AG04450 (cell line): ENCODE results near the gene TNFRSF4. TPM values are rescaled to one million over a fixed set of nuclear protein-coding genes. Genes with fewer than 3 reads are reported as not detected.

Experiments used
- CTCF ChIA-PET: fragments of 300-600, 350-600 bp; formaldehyde crosslinking; extraction: SDS; loops from one replicate; lab custom pipeline; 2022; ENCODE audit warnings: antibody characterized with exemption, inconsistent platforms; lab: Charles Lee
- POLR2A ChIA-PET: fragments of 350-600 bp; formaldehyde crosslinking; extraction: SDS; loops from one replicate; lab custom pipeline; 2021; ENCODE audit warnings: antibody characterized with exemption, inconsistent platforms; lab: Yijun Ruan, JAX
- DNase-seq: peaks from one replicate; pipeline ENCODE4 v3.0.0-alpha.2; 2011; ENCODE audit warnings: low read depth, low spot score
- H3K27ac ChIP-seq: one replicate; pipeline ENCODE4 v1.5.1; 2012; ENCODE audit warnings: low read depth, low read length, control low read depth
- H3K27me3 ChIP-seq: one replicate; pipeline ENCODE4 v1.6.0; 2012; ENCODE audit warnings: low read length; ENCODE audit not compliant: control insufficient read depth, insufficient read depth
- H3K4me3 ChIP-seq: 2 replicates; pipeline ENCODE4 v1.5.1; 2011; ENCODE audit warnings: mild to moderate bottlenecking, low read depth, low read length, control low read depth
- H3K9me3 ChIP-seq: 2 replicates; pipeline ENCODE4 v1.5.1; 2012; ENCODE audit warnings: low read length; ENCODE audit not compliant: control insufficient read depth, insufficient read depth
- CTCF ChIP-seq: IDR thresholded peaks from 2 replicates; pipeline ENCODE4 v1.5.1; 2011; ENCODE audit warnings: low read depth, low read length, control low read depth, inconsistent platforms
- polyA plus RNA-seq: library from polyadenylated mRNA; depleted of rRNA; stranded (reverse); fragments of >200 nt; gene quantifications from 2 replicates; pipeline ENCODE4 v1.2.3, GENCODE V29; 2011

Gene TNFRSF4
- polyA plus RNA-seq, 1 experiment, result 0.07 TPM

GRCh38 chr1:1165485-1165884 is 48.5 kb downstream of the TNFRSF4 start:
- Histone ChIP-seq H3K27ac (no peak overlapping the region), H3K4me3 (no peak overlapping the region), H3K9me3 (peaks cover 4% of the 10 kb centered on the region; the same call in 1 of the 2 replicates), H3K27me3 (peaks cover 34% of the 10 kb centered on the region)
- DNase-seq, result no peak
- TF ChIP-seq CTCF, result no peak
- ChIA-PET POLR2A (no interaction called here), CTCF (no interaction called here)

- peaks cover 30% of the 10 kb centered on the region for H3K27me3 ChIP-seq
- ChIA-PET POLR2A (no interaction called here), CTCF (no interaction called here)
Observed at GRCh38 chr1:1164701-1165451, 49.1 kb downstream of the TNFRSF4 start.

DNA sequence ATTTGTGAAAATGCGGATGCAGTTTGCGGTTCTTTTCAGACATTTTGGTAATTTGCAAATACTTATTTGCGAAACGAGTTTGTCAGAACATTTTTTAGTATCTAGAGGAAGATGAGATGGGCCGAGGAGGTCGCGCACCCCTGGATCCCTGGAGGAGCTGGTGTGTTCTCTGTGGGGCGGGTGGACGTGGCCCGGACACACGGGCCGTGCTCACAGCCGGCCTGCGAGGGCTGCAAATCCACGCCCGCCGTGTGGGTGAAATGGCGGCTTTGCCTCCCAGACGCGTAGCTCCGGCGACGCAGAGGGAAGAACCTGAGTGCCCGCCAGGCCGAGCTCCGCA is 49.6 kb downstream of the TNFRSF4 start:
- Histone ChIP-seq H3K27me3 (peaks cover 26% of the 10 kb centered on the region), H3K27ac (no peak overlapping the region), H3K9me3 (peaks cover 4% of the 10 kb centered on the region; the same call in 1 of the 2 replicates), H3K4me3 (no peak overlapping the region)
- ChIA-PET POLR2A (no interaction called here), CTCF (no interaction called here)
- no peak for TF ChIP-seq CTCF
- no peak for DNase-seq

More at GRCh38 chr1:1164701-1165451, 49.1 kb downstream of the TNFRSF4 start:
- DNase-seq, result no peak
- TF ChIP-seq CTCF, result no peak
- Histone ChIP-seq H3K4me3 (no peak overlapping the region), H3K27ac (no peak overlapping the region), H3K9me3 (peaks cover 4% of the 10 kb centered on the region; the same call in 1 of the 2 replicates)

GRCh38 chr1:1163538-1164070 is 50.3 kb downstream of the TNFRSF4 start:
- ChIA-PET POLR2A (no interaction called here), CTCF (no interaction called here)
- no peak for DNase-seq
- no peak for TF ChIP-seq CTCF
- H3K9me3 ChIP-seq, result peaks cover 4% of the 10 kb centered on the region; the same call in 1 of the 2 replicates
- H3K27ac ChIP-seq, result no peak overlapping the region
- no peak overlapping the region for H3K4me3 ChIP-seq
- peaks cover 21% of the 10 kb centered on the region for H3K27me3 ChIP-seq
